Jurkat, Clone E6-1 (cell line): ENCODE measurements around the gene SENP1.
"Not testable (repeated sequence)": the region's sequence is repeated elsewhere in the genome, so short reads cannot be mapped to it uniquely, and the experiment has no call there.

Experiments
- DNase-seq: peaks from one replicate; pipeline ENCODE4 v3.0.0-alpha.2; 2011; ENCODE audit warnings: low read depth, low spot score
- H3K4me3 ChIP-seq: 2 replicates; pipeline ENCODE4 v1.5.1; 2011; ENCODE audit warnings: mild to moderate bottlenecking, low read length, control low read depth, moderate library complexity

Gene SENP1

GRCh38 chr12:48118284-48118871 lies 12.5 kb upstream of the SENP1 start:
- DNase-seq, result no peak
- no peak overlapping the region for H3K4me3 ChIP-seq

- H3K4me3 ChIP-seq, result no peak overlapping the region
- DNase-seq, result no peak
Measured at GRCh38 chr12:48115957-48116356, 10.1 kb upstream of the SENP1 start.

GRCh38 chr12:48111312-48111693 lies 5.4 kb upstream of the SENP1 start:
- DNase-seq, H3K4me3 ChIP-seq: not testable (repeated sequence)

GRCh38 chr12:48110691-48111311 lies 4.9 kb upstream of the SENP1 start:
- no peak for DNase-seq
- H3K4me3 ChIP-seq, result no peak overlapping the region

- H3K4me3 ChIP-seq, result no peak overlapping the region
- DNase-seq, result no peak
Measured at GRCh38 chr12:48109424-48109823, 3.5 kb upstream of the SENP1 start.

GRCh38 chr12:48106681-48107613 lies 1.1 kb upstream of the SENP1 start:
- DNase-seq, result no peak
- peak overlapping the region; percentile 77 for H3K4me3 ChIP-seq

GRCh38 chr12:48105321-48105866 lies 485 bp downstream of the SENP1 start:
- peak; percentile 24 for DNase-seq
- H3K4me3 ChIP-seq, result peak overlapping the region; percentile 77

- no peak for DNase-seq
- H3K4me3 ChIP-seq, result peak overlapping the region; percentile 77
Measured at GRCh38 chr12:48104531-48104930, 1.3 kb downstream of the SENP1 start.

GRCh38 chr12:48092611-48093010 lies 13.3 kb downstream of the SENP1 start:
- H3K4me3 ChIP-seq, result no peak overlapping the region
- DNase-seq, result no peak

- DNase-seq, result no peak
- no peak overlapping the region for H3K4me3 ChIP-seq
Measured at GRCh38 chr12:48086327-48086726, 19.6 kb downstream of the SENP1 start.

- no peak for DNase-seq
- no peak overlapping the region for H3K4me3 ChIP-seq
Measured at GRCh38 chr12:48084841-48085460, 20.9 kb downstream of the SENP1 start.

GRCh38 chr12:48084066-48084465 lies 21.8 kb downstream of the SENP1 start:
- DNase-seq, result no peak
- no peak overlapping the region for H3K4me3 ChIP-seq

GRCh38 chr12:48080821-48081220 lies 25.1 kb downstream of the SENP1 start:
- H3K4me3 ChIP-seq, result no peak overlapping the region
- DNase-seq, result no peak

GRCh38 chr12:48080285-48080684 lies 25.6 kb downstream of the SENP1 start:
- no peak overlapping the region for H3K4me3 ChIP-seq
- DNase-seq, result no peak

- no peak overlapping the region for H3K4me3 ChIP-seq
- DNase-seq, result no peak
Measured at GRCh38 chr12:48078901-48079300, 27.0 kb downstream of the SENP1 start.

GRCh38 chr12:48077111-48077510 lies 28.8 kb downstream of the SENP1 start:
- no peak overlapping the region for H3K4me3 ChIP-seq
- no peak for DNase-seq

- no peak for DNase-seq
- H3K4me3 ChIP-seq, result no peak overlapping the region
Measured at GRCh38 chr12:48075832-48076231, 30.0 kb downstream of the SENP1 start.

- no peak for DNase-seq
- no peak overlapping the region for H3K4me3 ChIP-seq
Measured at GRCh38 chr12:48074266-48074665, 31.6 kb downstream of the SENP1 start.

GRCh38 chr12:48072266-48072665 lies 33.6 kb downstream of the SENP1 start:
- H3K4me3 ChIP-seq, result no peak overlapping the region
- no peak for DNase-seq

GRCh38 chr12:48071808-48072207 lies 34.1 kb downstream of the SENP1 start:
- no peak overlapping the region for H3K4me3 ChIP-seq
- no peak for DNase-seq
